Activated CD8-positive, alpha-beta memory T cell treated with anti-CD3 and anti-CD28 coated beads, Interleukin-2, amount 50 U/mL, for 1 hour (primary cell): ENCODE measurements around the gene MYOM1.
A peak's percentile ranks its signal among the peaks of the same experiment; 100 is the strongest.

Source experiments
- DNase-seq: peaks from one replicate; pipeline ENCODE4 v3.0.0-alpha.2; 2020; ENCODE audit errors: extremely low read depth

MYOM1 gene

DNA sequence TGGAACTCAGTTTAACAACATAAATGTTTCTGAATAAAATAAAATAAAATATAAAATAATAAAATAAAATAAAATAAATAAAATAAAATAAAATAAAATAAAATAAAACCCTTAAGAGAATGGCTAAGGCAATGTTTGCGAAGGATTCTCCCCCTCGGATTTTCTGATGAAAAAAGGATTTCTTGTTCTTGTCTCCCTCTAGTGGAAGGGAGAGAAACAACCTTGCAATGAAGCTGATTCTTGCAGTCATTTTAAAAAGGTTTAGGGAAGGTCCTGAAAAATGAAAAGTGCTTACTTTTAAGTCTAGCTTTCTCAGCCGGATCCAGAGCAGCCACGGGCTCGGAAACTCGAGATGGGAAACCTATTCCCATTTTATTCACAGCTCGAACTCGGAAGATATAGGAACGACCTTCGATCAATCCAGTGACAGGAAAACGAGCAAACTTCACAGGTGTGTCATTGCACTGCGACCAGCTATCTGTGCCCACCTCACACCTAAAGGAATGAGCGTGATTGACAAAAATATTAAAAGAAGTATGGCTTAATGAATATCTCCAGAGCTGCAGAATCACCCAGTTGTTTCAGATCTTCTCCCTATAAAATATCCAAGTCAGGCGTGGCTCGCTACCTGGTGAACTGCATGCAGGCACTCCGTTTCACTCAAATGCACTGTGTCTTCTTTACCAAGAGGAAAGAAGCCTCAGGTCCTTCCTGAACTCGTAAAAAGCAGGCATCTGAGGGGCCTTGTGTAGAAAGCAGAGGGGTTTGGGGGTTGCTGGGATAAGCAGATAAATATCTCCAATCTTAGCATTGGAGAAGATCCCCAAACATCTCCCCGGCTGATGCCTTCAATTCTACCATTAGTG, 68.1 kb downstream of the MYOM1 start:
- no peak for DNase-seq

- DNase-seq = no peak
Observed at GRCh38 chr18:3150688-3151087, 69.1 kb downstream of the MYOM1 start.

DNA sequence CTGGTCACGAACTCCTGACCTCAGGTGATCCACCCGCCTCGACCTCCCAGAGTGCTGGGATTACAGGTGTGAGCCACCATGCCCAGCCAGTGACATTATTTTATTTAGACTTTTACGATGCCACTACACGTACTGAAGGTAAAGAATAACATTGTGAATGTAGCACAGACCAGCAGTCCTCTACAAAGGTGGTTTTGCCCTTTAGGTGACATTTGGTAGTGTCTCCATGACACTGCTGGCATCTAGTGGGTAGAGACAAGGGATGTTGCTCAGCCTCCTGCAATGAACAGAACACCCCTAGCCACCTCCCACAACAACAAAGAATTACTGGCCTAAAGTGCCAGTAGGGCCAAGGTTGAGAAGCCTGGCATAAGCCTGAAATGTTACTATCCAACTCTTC, 69.5 kb downstream of the MYOM1 start:
- no peak for DNase-seq

GRCh38 chr18:3148930-3149535, 70.7 kb downstream of the MYOM1 start:
- no peak for DNase-seq

GRCh38 chr18:3147935-3148554, 71.7 kb downstream of the MYOM1 start:
- DNase-seq = no peak

DNA sequence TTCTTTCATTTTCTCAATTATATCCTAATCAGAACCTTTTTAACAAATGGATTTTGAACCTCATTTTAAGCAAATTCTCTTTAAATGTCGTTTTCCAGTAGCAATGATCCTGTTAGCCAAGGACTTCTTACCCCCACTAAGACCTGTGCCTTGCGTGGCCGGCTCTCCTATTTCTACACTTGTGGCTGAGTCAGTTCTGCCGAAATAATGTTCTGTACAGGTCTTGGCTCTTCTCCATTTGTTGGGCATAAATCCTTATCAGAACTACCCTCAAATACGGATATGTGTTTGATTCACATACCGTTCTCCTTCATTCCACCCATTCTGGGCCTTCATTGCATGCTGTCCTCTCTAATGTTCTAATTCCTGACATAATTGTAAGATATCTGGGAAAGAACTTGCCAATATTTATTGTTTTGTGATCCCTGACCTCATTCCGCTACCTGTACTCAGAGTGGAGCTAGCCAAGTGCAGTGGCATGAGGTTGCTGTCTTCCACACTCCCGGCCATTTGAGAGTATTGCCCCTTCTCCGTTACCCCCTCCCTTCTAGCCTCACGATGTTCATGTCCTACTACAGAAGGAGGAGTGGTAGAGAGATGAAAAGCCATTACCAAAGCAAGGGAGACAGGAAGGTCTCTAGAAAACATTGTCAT, 78.7 kb downstream of the MYOM1 start:
- DNase-seq = no peak

GRCh38 chr18:3140342-3140741, 79.4 kb downstream of the MYOM1 start:
- DNase-seq = no peak

DNA sequence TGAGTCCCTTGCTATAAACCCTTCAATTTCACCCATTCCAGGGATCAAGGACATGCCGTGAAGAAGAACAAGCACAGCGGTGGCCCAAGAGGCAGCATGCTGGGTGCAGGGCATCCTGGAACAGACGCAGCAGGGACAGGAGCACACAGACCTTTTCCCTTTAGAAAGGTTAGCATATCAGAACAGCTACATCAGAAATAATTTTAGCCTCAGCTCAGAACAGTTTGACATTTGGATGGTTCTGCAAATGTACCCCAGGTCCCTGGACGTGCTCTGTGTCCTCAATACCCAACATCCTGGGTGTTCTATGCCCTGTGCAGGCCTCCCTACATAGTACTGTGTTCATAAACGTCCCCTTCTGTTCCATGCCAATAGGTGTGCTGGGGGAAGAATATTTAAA, 80.4 kb downstream of the MYOM1 start:
- DNase-seq = no peak

GRCh38 chr18:3138274-3138975, 81.3 kb downstream of the MYOM1 start:
- no peak for DNase-seq

DNA sequence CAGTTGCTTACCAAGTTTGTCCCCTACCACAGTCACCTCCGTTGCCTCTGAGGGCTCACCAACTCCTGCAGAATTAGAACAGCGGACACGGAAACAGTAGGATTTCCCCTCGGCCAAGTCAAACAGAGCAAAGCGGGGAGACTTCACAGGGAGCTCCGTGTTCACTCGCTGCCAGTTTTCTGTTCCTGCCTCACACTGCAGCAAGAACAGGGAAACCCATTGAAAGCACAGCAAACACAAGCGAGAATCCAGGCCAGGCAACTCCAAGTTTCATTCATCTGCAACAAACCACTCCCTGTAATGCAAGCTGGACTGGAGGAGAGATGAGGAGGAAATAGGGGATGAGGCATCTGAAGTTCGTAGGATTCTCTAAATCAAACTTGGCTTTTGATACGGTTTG, 84.2 kb downstream of the MYOM1 start:
- DNase-seq = no peak

DNA sequence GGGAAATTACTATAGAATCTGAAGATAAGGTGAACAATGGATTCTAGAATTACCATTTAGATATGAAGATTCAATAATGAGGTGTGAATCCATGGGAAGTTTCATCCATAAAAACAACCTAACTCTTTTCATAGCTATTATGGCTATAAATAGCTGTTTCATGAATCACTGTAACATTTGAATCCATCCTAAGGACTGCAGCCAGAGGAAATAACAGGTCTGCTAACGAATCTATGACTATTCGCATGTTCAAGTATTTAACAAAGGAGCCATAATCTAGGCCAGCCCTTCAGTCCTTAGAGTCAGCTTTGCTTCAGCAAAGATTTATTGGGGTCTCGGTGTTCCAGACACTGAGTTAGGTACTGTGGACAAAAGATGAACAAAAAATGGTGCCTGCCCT, 87.1 kb downstream of the MYOM1 start:
- DNase-seq = no peak

DNA sequence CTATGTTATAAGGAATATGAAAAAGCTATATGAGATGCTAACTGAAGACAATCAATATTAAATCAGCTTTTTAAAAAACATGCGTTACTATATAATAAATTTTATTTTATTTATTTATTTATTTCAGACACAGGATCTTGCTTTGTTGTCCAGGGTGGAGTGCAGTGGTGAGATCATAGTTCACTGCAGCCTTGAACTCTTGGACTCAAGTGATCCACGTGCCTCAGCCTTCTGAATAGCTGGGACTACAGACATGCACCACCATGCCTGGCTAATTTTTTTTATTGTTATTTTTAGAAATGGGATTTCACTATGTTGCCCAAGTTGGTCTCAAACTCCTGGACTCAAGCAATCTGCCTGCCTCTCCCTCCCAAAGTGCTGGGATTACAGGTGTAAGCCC, 89.4 kb downstream of the MYOM1 start:
- DNase-seq = no peak

- DNase-seq = peak; percentile 32
Observed at GRCh38 chr18:3129053-3129864, 90.5 kb downstream of the MYOM1 start.

DNA sequence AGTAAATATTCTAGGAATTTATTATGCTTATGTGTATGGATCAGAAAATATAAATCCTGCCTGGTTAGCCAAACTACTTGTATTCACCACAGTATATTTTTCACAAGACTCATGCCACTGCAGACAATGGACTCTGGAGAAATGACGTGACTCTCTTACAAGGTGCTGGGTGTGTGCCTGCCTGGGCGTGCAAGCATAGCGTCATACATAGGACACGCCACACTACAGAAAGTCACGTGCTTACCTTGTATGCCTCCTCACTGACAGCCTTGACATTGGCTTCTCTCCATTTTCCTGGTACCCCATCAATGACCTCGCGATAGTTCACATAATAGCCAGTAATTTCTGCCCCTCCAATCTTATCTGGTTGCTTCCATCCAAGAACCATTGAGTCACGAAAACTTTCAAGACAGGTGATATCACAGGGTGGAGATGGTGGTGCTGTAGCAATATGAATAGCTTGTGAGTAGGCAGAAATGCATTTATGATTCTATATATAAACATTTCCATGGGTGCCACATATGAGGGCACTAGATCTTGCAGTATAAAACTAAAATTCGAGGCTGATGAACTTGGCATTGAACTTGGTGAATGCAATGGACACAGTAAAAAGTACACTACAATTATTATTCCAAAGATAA, 93.2 kb downstream of the MYOM1 start:
- DNase-seq = no peak

DNA sequence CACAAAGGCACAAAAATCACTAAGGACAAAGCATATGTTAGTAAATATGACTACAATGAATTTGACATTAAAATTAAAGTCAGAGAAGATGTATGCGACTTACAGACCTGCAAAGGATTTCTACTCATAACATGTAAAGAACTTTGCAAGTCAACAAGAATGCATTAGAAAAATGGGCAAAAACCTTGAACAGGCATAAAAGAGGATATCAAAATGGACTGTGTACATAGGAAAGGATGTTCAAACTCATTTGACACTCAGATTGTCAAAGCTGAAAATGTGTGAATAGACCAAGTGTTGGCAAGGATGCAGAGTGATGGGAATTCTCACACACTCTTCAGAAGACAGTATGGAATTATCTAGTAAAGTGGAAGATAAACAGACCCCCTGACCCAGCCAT, 94.9 kb downstream of the MYOM1 start:
- DNase-seq = no peak

DNA sequence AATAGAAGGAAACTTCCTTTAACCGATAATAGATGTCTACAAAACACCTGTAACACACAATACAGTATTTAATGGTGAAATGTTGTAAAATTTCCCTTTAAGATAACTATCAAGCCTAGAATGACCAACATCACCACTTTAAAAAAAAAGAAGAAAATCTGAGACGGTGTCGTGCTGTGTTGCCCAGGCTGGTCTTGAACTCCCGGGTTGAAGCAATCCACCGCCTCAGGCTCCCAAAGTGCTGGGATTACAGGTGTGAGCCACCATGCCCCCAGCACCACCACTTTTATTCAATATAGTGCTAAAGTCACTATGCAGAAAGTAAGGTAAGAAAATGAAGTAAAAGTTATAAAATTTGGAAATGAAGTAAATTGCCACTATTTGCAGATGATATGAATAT, 96.9 kb downstream of the MYOM1 start:
- DNase-seq = no peak

GRCh38 chr18:3121259-3121658, 98.5 kb downstream of the MYOM1 start:
- DNase-seq = no peak

DNA sequence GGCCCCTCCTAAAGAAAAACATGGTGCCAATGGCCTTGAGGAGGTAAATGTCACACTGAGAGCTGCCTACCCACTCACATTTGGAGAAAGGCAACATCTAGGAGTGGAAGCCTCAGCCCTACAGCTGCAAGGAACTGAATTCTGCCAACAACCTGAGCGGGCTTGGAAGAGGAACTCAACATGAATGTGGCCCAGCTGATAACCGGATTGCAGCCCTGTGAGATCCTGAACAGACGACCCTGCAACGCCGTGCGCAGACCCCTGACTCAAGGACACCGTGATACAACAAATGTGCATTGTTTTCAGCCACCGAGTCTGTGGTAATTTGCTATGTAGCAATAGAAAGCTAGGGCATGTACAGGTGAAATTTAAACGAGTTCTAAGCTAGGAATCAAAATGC, 99.4 kb downstream of the MYOM1 start:
- no peak for DNase-seq

GRCh38 chr18:3119401-3120341, 100.1 kb downstream of the MYOM1 start:
- no peak for DNase-seq
